Activated CD4-positive, alpha-beta T cell treated with anti-CD3 and anti-CD28 coated beads, Interleukin-2, amount 10 ng/mL, durations not matched to agents 7 days and 5 days (primary cell): Measurements from ENCODE around the gene ZDHHC9. TPM values are rescaled to one million over a fixed set of nuclear protein-coding genes. Genes with fewer than 3 reads are reported as not detected.

Source experiments
- CTCF ChIA-PET: fragments of 350-600 bp; sonication (Branson Sonifier 250); formaldehyde crosslinking; loops from one replicate; lab custom pipeline; 2021; ENCODE audit warnings: antibody characterized with exemption; lab: Charles Lee
- POLR2A ChIA-PET: fragments of 350-600 bp; sonication (Branson Sonifier 250); formaldehyde crosslinking; loops from one replicate; lab custom pipeline; 2021; ENCODE audit warnings: antibody characterized with exemption; lab: Charles Lee
- DNase-seq: peaks from one replicate; pipeline ENCODE4 v3.0.0-alpha.2; 2020
- H3K27ac Mint-ChIP-seq: one replicate; pipeline ENCODE4 v1.8.0; 2021; ENCODE audit warnings: mild to moderate bottlenecking, moderate library complexity, mixed read lengths
- H3K27me3 Mint-ChIP-seq: one replicate; pipeline ENCODE4 v1.8.0; 2021; ENCODE audit warnings: mixed read lengths
- H3K36me3 Mint-ChIP-seq: one replicate; pipeline ENCODE4 v1.8.0; 2021; ENCODE audit warnings: low read depth, mixed read lengths
- H3K4me1 Mint-ChIP-seq: one replicate; pipeline ENCODE4 v1.8.0; 2021; ENCODE audit warnings: mixed read lengths
- H3K4me3 Mint-ChIP-seq: one replicate; pipeline ENCODE4 v1.8.0; 2021; ENCODE audit warnings: mild to moderate bottlenecking, moderate library complexity, mixed read lengths
- H3K9me3 Mint-ChIP-seq: one replicate; pipeline ENCODE4 v1.8.0; 2021; ENCODE audit warnings: mixed read lengths
- total RNA-seq, 2 experiments: library from RNA; stranded (reverse); gene quantifications; one replicate each; pipeline ENCODE4 v1.2.3, GENCODE V29; 2021

Gene ZDHHC9
- total RNA-seq, 2 experiments from 2014 or later: 4.1 to 4.2 TPM

GRCh38 chrX:129781680-129782495 lies 61.8 kb downstream of the ZDHHC9 start:
- POLR2A ChIA-PET: interaction anchor here (0.5 to 1.7 kb wide), 5 partner anchors 11 to 181 kb away, joined by 3 to 10 read pairs (median 5); no protein-coding TSS in a partner anchor
- no peak for DNase-seq
- H3K27me3 Mint-ChIP-seq: no peaks in the 10 kb centered on the region
- CTCF ChIA-PET: interaction anchor here (0.6 to 2.8 kb wide), 15 partner anchors 10 to 473 kb away, joined by 3 to 13 read pairs (median 4); no protein-coding TSS in a partner anchor
- H3K36me3 Mint-ChIP-seq: peaks cover 71% of the 10 kb centered on the region
- peaks cover 61% of the 10 kb centered on the region for H3K4me1 Mint-ChIP-seq
- no peaks in the 10 kb centered on the region for H3K9me3 Mint-ChIP-seq
- H3K4me3 Mint-ChIP-seq: peak overlapping the region; percentile 97
- peak overlapping the region; percentile 92 for H3K27ac Mint-ChIP-seq

- peaks cover 62% of the 10 kb centered on the region for H3K4me1 Mint-ChIP-seq
- DNase-seq: peak; percentile 87
- H3K9me3 Mint-ChIP-seq: no peaks in the 10 kb centered on the region
- peak overlapping the region; percentile 97 for H3K4me3 Mint-ChIP-seq
- peak overlapping the region; percentile 92 for H3K27ac Mint-ChIP-seq
- H3K27me3 Mint-ChIP-seq: no peaks in the 10 kb centered on the region
- ChIA-PET CTCF (interaction anchor here (0.6 to 2.8 kb wide), 12 partner anchors 9 to 474 kb away, joined by 3 to 13 read pairs (median 4); no protein-coding TSS in a partner anchor), POLR2A (interaction anchor here (1.0 to 1.7 kb wide), 3 partner anchors 10 to 25 kb away, joined by 4 to 7 read pairs (median 5); no protein-coding TSS in a partner anchor)
- H3K36me3 Mint-ChIP-seq: peaks cover 67% of the 10 kb centered on the region
These were observed 62.5 kb downstream of the ZDHHC9 start for GRCh38 chrX:129781134-129781672.

DNA sequence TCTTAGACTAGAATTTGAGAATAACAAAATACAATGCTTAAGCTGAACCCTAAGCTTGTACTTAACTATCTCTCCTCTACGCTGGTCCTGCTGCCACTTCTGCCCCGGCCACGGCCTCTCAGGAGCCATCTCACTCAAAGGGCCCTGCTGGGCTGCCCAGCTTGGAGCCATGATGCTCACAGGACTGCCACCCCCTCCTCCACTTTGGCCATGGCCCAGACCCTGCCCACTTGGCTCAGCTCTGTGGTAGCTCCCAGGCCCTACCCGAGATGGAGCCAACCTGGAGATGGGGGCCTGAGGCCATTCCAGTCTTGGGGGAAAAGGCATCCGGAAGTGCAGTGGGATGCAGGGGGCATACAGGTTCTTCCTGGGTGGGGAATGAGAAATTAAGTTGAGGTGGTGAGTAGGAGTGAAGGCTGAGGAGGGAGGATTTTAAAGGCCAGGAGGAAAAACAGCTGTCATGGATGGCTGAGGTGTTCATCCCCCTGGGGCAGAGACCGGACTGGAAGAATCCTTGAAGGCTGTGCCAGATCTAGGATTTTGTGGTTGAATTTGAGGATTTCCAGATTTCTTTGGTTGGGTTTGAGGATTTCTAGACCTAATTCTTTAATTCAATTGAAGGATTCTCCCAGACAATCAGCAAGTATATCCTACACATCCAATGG lies 63.1 kb downstream of the ZDHHC9 start:
- ChIA-PET POLR2A (interaction anchor here (1.0 to 1.7 kb wide), 4 partner anchors 9 to 151 kb away, joined by 3 to 7 read pairs (median 4); no protein-coding TSS in a partner anchor), CTCF (interaction anchor here (0.9 to 2.8 kb wide), 8 partner anchors 8 to 153 kb away, joined by 3 to 13 read pairs (median 7); no protein-coding TSS in a partner anchor)
- no peaks in the 10 kb centered on the region for H3K9me3 Mint-ChIP-seq
- H3K4me1 Mint-ChIP-seq: peaks cover 59% of the 10 kb centered on the region
- H3K27me3 Mint-ChIP-seq: no peaks in the 10 kb centered on the region
- no peak for DNase-seq
- H3K4me3 Mint-ChIP-seq: peak overlapping the region; percentile 97
- H3K27ac Mint-ChIP-seq: peak overlapping the region; percentile 92
- H3K36me3 Mint-ChIP-seq: peaks cover 61% of the 10 kb centered on the region

GRCh38 chrX:129779747-129780146 lies 63.9 kb downstream of the ZDHHC9 start, which contains the start of gene SASH3:
Gene SASH3, plus strand, starts transcription at chrX:129779949. Its CDS starts 149 bp downstream, at chrX:129780098.
- Mint-ChIP-seq H3K4me1 (peaks cover 61% of the 10 kb centered on the region), H3K36me3 (peaks cover 54% of the 10 kb centered on the region), H3K4me3 (peak within 1 kb of the TSS; percentile 97), H3K9me3 (no peaks in the 10 kb centered on the region), H3K27ac (peak within 1 kb of the TSS; percentile 92), H3K27me3 (no peaks in the 10 kb centered on the region)
- POLR2A ChIA-PET: interaction anchor here (1.0 to 1.7 kb wide), 3 partner anchors 9 to 152 kb away, joined by 3 to 5 read pairs (median 4); no protein-coding TSS in a partner anchor
- CTCF ChIA-PET: interaction anchor here (0.8 to 2.8 kb wide), 6 partner anchors 7 to 34 kb away, joined by 3 to 13 read pairs (median 5); no protein-coding TSS in a partner anchor
- peak; percentile 76 for DNase-seq

- Mint-ChIP-seq H3K27ac (peak overlapping the region; percentile 92), H3K36me3 (peaks cover 50% of the 10 kb centered on the region), H3K27me3 (no peaks in the 10 kb centered on the region), H3K9me3 (no peaks in the 10 kb centered on the region), H3K4me3 (peak overlapping the region; percentile 97), H3K4me1 (peaks cover 60% of the 10 kb centered on the region)
- POLR2A ChIA-PET: interaction anchor here (1.0 to 1.2 kb wide), 2 partner anchors 20 to 153 kb away, joined by 3 to 4 read pairs; no protein-coding TSS in a partner anchor
- CTCF ChIA-PET: interaction anchor here (0.6 to 2.8 kb wide), 8 partner anchors 16 to 281 kb away, joined by 3 to 9 read pairs (median 4); no protein-coding TSS in a partner anchor
- no peak for DNase-seq
These were observed 64.5 kb downstream of the ZDHHC9 start for GRCh38 chrX:129779086-129779672.

GRCh38 chrX:129777218-129778030 lies 66.3 kb downstream of the ZDHHC9 start:
- H3K36me3 Mint-ChIP-seq: peaks cover 32% of the 10 kb centered on the region
- H3K4me3 Mint-ChIP-seq: peak overlapping the region; percentile 65
- H3K4me1 Mint-ChIP-seq: peaks cover 60% of the 10 kb centered on the region
- peak overlapping the region; percentile 92 for H3K27ac Mint-ChIP-seq
- peak; percentile 76 for DNase-seq
- ChIA-PET CTCF (interaction anchor here (0.7 to 0.9 kb wide), 3 partner anchors 24 to 171 kb away, joined by 3 read pairs; no protein-coding TSS in a partner anchor), POLR2A (no interaction called here)
- H3K27me3 Mint-ChIP-seq: no peaks in the 10 kb centered on the region
- H3K9me3 Mint-ChIP-seq: no peaks in the 10 kb centered on the region

- Mint-ChIP-seq H3K9me3 (no peaks in the 10 kb centered on the region), H3K36me3 (peaks cover 2% of the 10 kb centered on the region), H3K4me3 (no peak overlapping the region), H3K4me1 (peaks cover 84% of the 10 kb centered on the region), H3K27ac (peak overlapping the region; percentile 93), H3K27me3 (no peaks in the 10 kb centered on the region)
- ChIA-PET POLR2A (interaction anchor here (0.6 kb wide), 1 partner anchor 163 kb away, joined by 4 read pairs; no protein-coding TSS in a partner anchor), CTCF (interaction anchor here (0.5 to 2.4 kb wide), 10 partner anchors 7 to 355 kb away, joined by 3 to 13 read pairs (median 3); no protein-coding TSS in a partner anchor)
- no peak for DNase-seq
These were observed 69.8 kb downstream of the ZDHHC9 start for GRCh38 chrX:129773649-129774458.

DNA sequence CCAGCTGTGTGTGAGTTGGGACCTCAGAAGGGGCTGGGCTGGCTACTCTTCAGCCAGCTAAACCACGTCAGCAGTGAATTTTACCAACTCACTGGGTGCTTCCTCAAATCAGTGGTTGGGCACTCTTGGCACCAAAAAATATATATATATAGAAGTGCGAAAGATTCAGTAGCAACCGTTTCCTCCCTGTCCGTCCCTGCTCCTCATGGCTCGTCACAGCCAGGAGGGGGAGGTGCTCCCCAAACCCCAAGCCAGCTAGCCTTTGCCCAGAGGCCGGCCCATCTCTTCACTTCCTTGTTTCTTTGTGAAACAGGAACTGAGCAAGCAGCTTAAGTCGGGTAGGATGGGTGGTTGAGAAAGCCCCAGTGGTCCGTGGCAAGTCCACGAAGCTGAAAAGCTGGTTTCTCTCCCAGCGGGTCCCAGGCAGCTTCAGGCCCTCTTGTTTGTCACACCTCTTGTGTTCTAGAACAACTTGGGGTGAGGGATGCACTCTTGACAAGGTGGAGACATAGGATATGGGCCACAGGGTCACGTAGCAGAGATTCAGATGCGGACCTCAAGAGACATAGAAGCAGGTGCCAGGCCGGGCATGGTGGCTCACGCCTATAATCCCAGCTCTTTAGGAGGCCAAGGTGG lies 70.8 kb downstream of the ZDHHC9 start:
- Mint-ChIP-seq H3K4me3 (no peak overlapping the region), H3K9me3 (no peaks in the 10 kb centered on the region), H3K4me1 (peaks cover 85% of the 10 kb centered on the region), H3K36me3 (peaks cover 2% of the 10 kb centered on the region), H3K27me3 (no peaks in the 10 kb centered on the region), H3K27ac (peak overlapping the region; percentile 93)
- ChIA-PET POLR2A (no interaction called here), CTCF (interaction anchor here (1.0 to 2.4 kb wide), 11 partner anchors 8 to 258 kb away, joined by 3 to 13 read pairs (median 3); no protein-coding TSS in a partner anchor)
- peak; percentile 57 for DNase-seq

DNA sequence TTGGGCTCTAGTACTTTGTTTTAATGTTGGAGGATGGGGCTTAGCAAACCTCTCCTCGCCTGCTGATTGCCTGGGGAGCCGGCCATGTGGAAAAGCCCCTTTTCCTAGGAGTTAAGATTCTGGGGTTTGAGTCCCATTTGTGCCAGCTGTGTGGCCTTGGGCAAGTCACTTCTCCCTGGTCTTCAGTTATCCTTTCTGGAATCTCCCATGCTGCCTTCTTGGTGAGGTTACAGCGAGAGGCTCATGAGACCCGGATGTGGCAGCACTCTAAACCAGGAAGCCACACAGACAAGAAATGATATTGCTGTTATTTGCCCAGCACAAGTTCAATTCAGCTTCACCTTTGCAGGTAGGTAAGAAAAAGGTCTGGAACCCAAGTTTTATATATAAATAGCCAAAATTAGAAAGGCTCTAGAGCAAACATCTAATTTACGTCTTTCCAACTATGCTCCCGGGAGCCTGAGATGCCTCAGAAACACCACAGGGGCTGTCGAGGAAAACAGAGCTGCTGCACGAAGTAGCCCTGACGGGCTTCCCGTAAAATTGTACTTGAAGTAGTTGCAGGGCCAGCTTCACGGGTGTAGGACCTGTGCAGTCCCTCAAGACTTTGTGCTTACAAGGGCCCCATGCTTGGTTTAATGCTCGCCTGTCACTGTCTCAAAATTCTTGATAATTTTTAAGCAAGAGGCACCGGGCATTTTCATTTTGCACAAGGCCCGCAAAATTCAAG lies 72.3 kb downstream of the ZDHHC9 start:
- POLR2A ChIA-PET: interaction anchor here (1.7 kb wide), 1 partner anchor 9 kb away, joined by 5 read pairs; no protein-coding TSS in a partner anchor
- Mint-ChIP-seq H3K27me3 (no peaks in the 10 kb centered on the region), H3K4me3 (peak overlapping the region; percentile 19), H3K4me1 (peaks cover 86% of the 10 kb centered on the region), H3K36me3 (peaks cover 8% of the 10 kb centered on the region), H3K27ac (peak overlapping the region; percentile 92), H3K9me3 (no peaks in the 10 kb centered on the region)
- CTCF ChIA-PET: interaction anchor here (0.5 to 2.4 kb wide), 11 partner anchors 10 to 343 kb away, joined by 3 to 13 read pairs (median 4); no protein-coding TSS in a partner anchor
- DNase-seq: peak; percentile 45
